NCI-H2029 (cell line): ENCODE data around the gene PTPRM.
A peak's percentile ranks its signal among the peaks of the same experiment; 100 is the strongest.
"Not testable (repeated sequence)": the region's sequence is repeated elsewhere in the genome, so short reads cannot be mapped to it uniquely, and the experiment has no call there.

Experiments
- DNase-seq: peaks from one replicate; lab custom pipeline; 2025; lab: John Stamatoyannopoulos, UW

Gene PTPRM

GRCh38 chr18:8050616-8051329, 483.7 kb downstream of the PTPRM start:
- no peak for DNase-seq

GRCh38 chr18:8051453-8051852, 484.3 kb downstream of the PTPRM start:
- no peak for DNase-seq

DNA sequence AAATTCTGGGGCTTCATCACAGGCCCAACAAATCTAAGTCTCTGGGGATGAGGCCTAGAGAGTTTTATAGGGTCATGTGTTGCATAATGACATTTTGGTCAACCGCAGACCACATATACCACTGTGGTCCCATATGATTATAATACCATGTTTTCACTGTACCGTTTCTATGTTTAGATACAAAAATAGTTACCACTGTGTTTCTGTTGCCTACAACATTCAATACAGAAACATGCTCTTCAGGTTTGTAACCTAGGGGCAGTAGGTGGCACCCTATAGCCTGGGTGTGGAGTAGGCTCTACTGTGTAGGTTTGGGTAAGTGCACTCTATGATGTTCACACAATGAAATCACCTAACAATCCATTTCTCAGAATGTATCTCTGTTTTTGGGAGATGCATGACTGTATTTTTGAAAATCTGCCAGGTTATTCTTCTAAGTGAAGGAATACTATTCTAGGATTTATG, 485.2 kb downstream of the PTPRM start:
- DNase-seq, result peak; percentile 1

- DNase-seq, result no peak
Measured at GRCh38 chr18:8056723-8057122, 489.6 kb downstream of the PTPRM start.

DNA sequence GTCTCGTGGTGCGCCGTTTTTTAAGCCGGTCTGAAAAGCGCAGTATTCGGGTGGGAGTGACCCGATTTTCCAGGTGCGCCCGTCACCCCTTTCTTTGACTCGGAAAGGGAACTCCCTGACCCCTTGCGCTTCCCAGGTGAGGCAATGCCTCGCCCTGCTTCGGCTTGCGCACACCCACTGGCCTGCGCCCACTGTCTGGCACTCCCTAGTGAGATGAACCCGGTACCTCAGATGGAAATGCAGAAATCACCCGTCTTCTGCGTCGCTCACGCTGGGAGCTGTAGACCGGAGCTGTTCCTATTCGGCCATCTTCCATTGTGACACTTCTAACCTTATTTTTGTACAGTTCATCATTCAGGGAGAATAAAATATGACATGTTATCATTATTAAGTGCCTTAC, 496.0 kb downstream of the PTPRM start:
- DNase-seq, result not testable (repeated sequence)

DNA sequence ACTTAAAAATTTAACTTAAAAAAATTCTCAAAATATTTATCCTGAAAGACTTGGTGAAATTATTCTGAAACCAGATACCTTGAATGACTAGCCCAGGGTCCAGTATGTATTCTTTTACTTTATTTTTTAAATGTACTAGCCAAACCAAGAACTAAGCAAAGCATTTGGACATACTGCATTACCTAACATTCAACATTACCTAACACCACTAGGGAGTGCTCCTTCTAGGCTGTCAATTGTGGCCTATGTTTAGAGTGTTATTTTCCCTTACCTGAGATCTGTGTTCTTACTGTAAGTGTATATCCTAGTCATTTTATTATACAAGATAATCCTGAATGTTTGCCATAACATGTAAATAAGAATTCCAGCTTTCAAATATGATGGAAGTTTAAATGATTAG, 496.6 kb downstream of the PTPRM start:
- DNase-seq, result no peak

GRCh38 chr18:8065284-8065683, 498.2 kb downstream of the PTPRM start:
- DNase-seq, result no peak

- DNase-seq, result no peak
Measured at GRCh38 chr18:8065773-8066172, 498.7 kb downstream of the PTPRM start.

DNA sequence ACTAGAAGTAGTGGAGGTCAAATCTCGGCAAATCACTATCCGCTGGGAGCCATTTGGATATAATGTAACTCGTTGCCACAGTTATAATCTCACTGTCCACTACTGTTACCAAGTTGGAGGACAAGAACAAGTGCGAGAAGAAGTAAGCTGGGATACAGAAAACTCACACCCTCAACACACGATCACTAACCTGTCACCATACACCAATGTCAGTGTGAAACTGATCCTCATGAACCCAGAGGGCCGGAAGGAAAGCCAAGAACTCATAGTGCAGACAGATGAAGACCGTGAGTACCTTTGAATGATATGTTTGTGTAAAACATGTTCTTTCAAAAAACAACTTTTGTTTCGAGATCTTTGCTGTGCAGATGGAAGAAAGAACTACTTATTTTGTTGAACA, 502.6 kb downstream of the PTPRM start:
- DNase-seq, result no peak

- no peak for DNase-seq
Measured at GRCh38 chr18:8073167-8073566, 506.1 kb downstream of the PTPRM start.

DNA sequence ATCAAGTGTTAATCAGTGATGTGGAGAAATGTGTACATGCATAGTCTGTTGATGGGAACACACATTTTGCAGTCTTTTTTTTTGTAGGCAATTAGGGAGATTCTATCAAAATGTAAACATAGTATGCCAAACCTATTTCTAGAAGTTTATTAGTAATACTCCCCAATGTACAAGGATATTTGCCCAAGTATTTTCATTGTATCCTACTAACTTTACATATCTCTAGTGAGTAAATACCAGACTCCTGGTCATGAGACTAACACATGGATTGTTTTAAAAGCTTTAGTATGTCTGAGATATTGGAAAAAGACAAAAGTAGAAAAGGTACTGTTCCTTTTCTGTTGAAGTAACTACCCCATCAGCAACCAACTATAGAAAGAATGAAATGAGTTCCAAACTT, 513.0 kb downstream of the PTPRM start:
- no peak for DNase-seq

- no peak for DNase-seq
Measured at GRCh38 chr18:8081267-8081666, 514.2 kb downstream of the PTPRM start.

GRCh38 chr18:8081872-8082553, 514.9 kb downstream of the PTPRM start:
- DNase-seq, result peak; percentile 77

- no peak for DNase-seq
Measured at GRCh38 chr18:8084160-8084559, 517.0 kb downstream of the PTPRM start.

DNA sequence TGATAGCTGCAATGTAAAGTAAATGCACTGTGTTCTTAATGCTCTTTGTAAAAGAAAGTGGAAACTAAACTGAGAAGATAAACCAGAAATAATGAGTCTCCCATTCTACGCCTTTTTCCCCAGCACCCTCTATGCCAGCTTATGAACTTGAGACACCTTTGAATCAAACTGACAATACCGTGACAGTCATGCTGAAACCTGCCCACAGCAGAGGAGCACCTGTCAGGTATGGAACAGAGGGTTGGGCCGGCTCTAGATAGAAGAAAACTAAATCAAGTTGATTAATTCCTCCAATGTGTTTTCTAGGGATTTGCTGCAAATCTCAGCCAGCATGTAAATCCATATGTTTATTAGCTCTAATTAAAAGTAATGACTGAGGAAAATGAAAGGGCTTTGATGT, 521.5 kb downstream of the PTPRM start:
- no peak for DNase-seq

DNA sequence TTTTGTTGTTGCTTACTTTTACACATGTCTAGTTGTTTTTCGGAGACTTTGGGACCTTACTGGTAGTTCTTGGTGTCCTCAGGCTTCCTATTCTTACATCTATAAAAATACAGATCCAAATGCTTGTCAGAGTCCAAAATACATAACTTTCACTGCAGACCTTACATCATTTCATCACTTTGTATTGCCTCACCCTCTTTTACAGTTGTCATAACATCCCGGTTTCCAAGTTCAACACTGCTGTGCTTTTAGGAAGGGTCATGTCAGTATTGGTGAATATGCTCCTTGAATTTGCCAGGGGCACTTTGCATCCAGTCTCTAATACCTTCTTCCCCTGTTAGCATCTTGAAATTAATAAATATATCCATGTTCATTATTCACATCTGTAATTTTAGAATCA, 523.9 kb downstream of the PTPRM start:
- no peak for DNase-seq

DNA sequence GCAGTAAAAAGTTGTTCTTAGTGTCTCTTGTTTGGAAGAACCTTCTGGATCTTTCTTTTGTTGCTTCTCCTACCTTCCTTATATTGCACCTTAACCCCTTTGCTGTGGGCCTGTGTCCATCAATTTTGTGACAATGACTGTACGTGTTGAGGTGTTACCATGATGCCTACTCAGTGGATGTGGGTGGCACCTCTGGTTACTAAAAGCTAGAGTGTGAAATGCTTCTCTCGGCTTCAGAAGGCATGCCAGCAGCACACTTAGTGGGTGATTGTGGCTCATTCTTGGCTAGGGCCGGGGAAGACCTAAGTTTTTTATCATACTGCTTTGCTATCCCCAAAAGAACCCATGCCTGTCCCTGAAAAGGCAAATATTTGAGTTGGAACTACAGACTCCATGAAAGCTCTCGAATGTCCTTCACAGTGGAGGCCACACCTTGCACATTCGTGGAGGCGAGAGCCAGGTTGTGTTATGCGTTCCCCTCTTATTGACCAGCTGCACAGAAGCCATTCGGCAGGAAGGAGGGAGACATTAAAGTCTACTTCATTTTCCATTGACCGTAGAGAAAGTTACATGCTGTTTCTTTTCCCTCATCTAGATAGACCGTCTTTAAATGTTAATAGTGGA, 528.9 kb downstream of the PTPRM start:
- DNase-seq, result no peak

DNA sequence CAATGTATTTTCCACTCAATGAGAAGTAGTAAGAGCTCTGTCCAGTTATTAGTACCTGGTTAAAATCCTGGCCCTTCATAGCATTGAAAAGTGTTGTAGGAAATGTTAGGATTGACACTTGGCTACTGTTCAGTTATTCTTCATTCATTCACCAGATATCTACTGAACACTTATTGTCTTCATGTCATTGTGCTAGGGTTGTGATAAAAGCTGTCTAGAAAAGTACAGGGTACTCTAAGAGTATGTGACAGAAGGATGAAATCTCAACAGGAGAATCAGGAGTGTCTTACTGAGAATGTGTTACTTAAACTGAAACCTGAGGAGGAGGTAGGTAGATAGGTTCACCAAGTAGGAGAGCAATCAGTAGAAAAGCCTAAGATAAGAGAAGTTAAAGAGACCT, 530.3 kb downstream of the PTPRM start:
- DNase-seq, result no peak

DNA sequence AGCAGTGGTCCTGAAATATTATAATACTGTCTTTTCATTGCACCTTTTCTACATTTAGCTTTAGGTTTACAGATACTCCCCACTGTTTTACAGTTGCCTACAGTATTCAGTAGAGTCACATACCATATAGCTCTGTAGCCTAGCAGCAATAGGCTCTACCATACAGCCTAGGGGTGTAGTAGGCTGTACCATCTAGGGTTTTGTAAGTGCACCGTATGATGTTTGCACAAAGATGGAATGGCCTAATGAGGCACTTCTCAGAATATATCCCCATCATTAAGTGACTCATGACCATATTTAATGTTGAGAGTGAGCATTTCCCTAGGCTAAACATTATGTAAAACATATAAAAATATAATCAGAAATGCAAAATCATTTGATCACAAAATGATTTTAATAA, 530.8 kb downstream of the PTPRM start:
- peak; percentile 10 for DNase-seq

- DNase-seq, result no peak
Measured at GRCh38 chr18:8106603-8107002, 539.5 kb downstream of the PTPRM start.

- no peak for DNase-seq
Measured at GRCh38 chr18:8107426-8107825, 540.3 kb downstream of the PTPRM start.

GRCh38 chr18:8114480-8114879, 547.4 kb downstream of the PTPRM start:
- DNase-seq, result no peak

GRCh38 chr18:8116341-8117005, 549.4 kb downstream of the PTPRM start:
- no peak for DNase-seq
